HCT116 (cell line): Measurements from ENCODE around the gene POLN. TPM values are rescaled to one million over a fixed set of nuclear protein-coding genes. Genes with fewer than 3 reads are reported as not detected.

Source experiments
- ATAC-seq: fragments of 200-7000 bp; cut with Tn5 transposase; 2 replicates; pipeline ENCODE4 v1.9.1; 2020; ENCODE audit warnings: mild to moderate bottlenecking, moderate library complexity
- BruUV-seq: library from RNA; stranded (reverse); fragments of 400-500 nt; replicated peaks from 2 replicates; lab custom pipeline; 2021; lab: Mats Ljungman, UMichigan
- CTCF ChIA-PET: fragments of 300-600 bp; sonication (Branson Sonifier 250); formaldehyde crosslinking; loops from one replicate; lab custom pipeline; 2021; ENCODE audit warnings: antibody characterized with exemption; lab: Charles Lee
- POLR2A ChIA-PET: fragments of 300-600, 350-600 bp; sonication (Branson Sonifier 250); formaldehyde crosslinking; loops from one replicate; lab custom pipeline; 2021; ENCODE audit warnings: antibody characterized with exemption; lab: Charles Lee
- RAD21 ChIA-PET, 2 experiments: fragments of 300-600 bp; sonication (Branson Sonifier 250); formaldehyde crosslinking; loops; one replicate each; lab custom pipeline; 2023; ENCODE audit warnings: low total read pairs in 2 of 2; ENCODE audit not compliant: uncharacterized antibody in 2 of 2, unreplicated experiment in 2 of 2, low non-redundant PET in 1 of 2; lab: Charles Lee
- DNase-seq: peaks from one replicate; pipeline ENCODE4 v3.0.0-alpha.2; 2010; ENCODE audit warnings: low read depth, low spot score
- H2AFZ ChIP-seq: fragments of 200-600 bp; shearing (Covaris generic), sonication (generic); 2 replicates; pipeline ENCODE4 v1.6.1; 2017; ENCODE audit warnings: low read depth, mixed run types, mixed read lengths, antibody characterized with exemption, low read length; ENCODE audit not compliant: poor library complexity, severe bottlenecking
- H3K27ac ChIP-seq: 2 replicates; pipeline ENCODE4 v1.5.1; 2012; ENCODE audit warnings: low read depth, low read length
- H3K27me3 ChIP-seq: fragments of 200-600 bp; sonication (generic); 2 replicates; pipeline ENCODE4 v1.6.1; 2016; ENCODE audit warnings: mixed run types, low read length, mixed read lengths; ENCODE audit not compliant: insufficient read depth
- H3K36me3 ChIP-seq, 2 experiments: fragments of 200-500 bp in 1 of 2; fragments of 200-600 bp in 1 of 2; sonication (Bioruptor generic) in 1 of 2; sonication (generic) in 1 of 2; 2 replicates each; pipeline versions ENCODE4 v1.5.1 to v1.6.1; 2014 to 2016; ENCODE audit warnings: low read length in 2 of 2, inconsistent platforms in 1 of 2, mixed read lengths in 1 of 2, mixed run types in 1 of 2; ENCODE audit not compliant: insufficient read depth in 2 of 2, control insufficient read depth in 1 of 2
- H3K4me1 ChIP-seq, 2 experiments: fragments of 200-600 bp in 1 of 2; sonication (generic) in 1 of 2; 2 replicates each; pipeline versions ENCODE4 v1.5.1 to v1.6.1; 2012 to 2017; ENCODE audit warnings: low read length in 2 of 2, inconsistent platforms in 1 of 2, mild to moderate bottlenecking in 1 of 2, mixed read lengths in 1 of 2, mixed run types in 1 of 2, moderate library complexity in 1 of 2; ENCODE audit not compliant: insufficient read depth in 2 of 2, control insufficient read depth in 1 of 2
- H3K4me2 ChIP-seq: fragments of 200-600 bp; sonication (generic); 2 replicates; pipeline ENCODE4 v1.6.1; 2017; ENCODE audit warnings: mixed run types, low read length, mixed read lengths
- H3K4me3 ChIP-seq, 2 experiments: fragments of 200-600 bp in 1 of 2; sonication (generic) in 1 of 2; replicated peaks in 1 of 2; 2 replicates each; pipeline ENCODE4 v1.5.1; 2011 to 2016; ENCODE audit warnings: low read length in 2 of 2, control low read depth in 1 of 2, low read depth in 1 of 2, mild to moderate bottlenecking in 1 of 2, mixed read lengths in 1 of 2, mixed run types in 1 of 2
- H3K79me2 ChIP-seq: fragments of 200-600 bp; sonication (generic); 2 replicates; pipeline ENCODE4 v1.6.1; 2017; ENCODE audit warnings: mild to moderate bottlenecking, mixed run types, low read length, moderate library complexity, mixed read lengths; ENCODE audit not compliant: insufficient read depth
- H3K9ac ChIP-seq: fragments of 200-600 bp; sonication (generic); 2 replicates; pipeline ENCODE4 v1.6.1; 2016; ENCODE audit warnings: low read length, mixed read lengths
- H3K9me2 ChIP-seq: fragments of 200-600 bp; sonication (generic), shearing (Covaris generic); 2 replicates; pipeline ENCODE4 v1.6.1; 2017; ENCODE audit warnings: mixed run types, mild to moderate bottlenecking, moderate library complexity; ENCODE audit not compliant: insufficient read depth
- H3K9me3 ChIP-seq, 2 experiments: fragments of 200-500 bp in 1 of 2; fragments of 200-600 bp in 1 of 2; sonication (Bioruptor generic) in 1 of 2; sonication (generic) in 1 of 2; 2 replicates each; pipeline ENCODE4 v1.6.1; 2014 to 2017; ENCODE audit warnings: low read length in 2 of 2, mixed read lengths in 2 of 2, inconsistent platforms in 1 of 2, low read depth in 1 of 2, mild to moderate bottlenecking in 1 of 2, mixed run types in 1 of 2, moderate library complexity in 1 of 2; ENCODE audit not compliant: control insufficient read depth in 1 of 2, insufficient read depth in 1 of 2
- H4K20me1 ChIP-seq: fragments of 200-600 bp; sonication (generic), shearing (Covaris generic); 2 replicates; pipeline ENCODE4 v1.6.1; 2017; ENCODE audit warnings: mixed run types, mild to moderate bottlenecking, moderate library complexity; ENCODE audit not compliant: insufficient read depth
- CBX3 ChIP-seq: IDR thresholded peaks from 2 replicates; pipeline ENCODE4 v1.6.1; 2012; ENCODE audit warnings: low read depth
- EZH2phosphoT487 ChIP-seq: fragments of 200-600 bp; IDR thresholded peaks from 2 replicates; pipeline ENCODE4 v1.6.1; 2018; ENCODE audit warnings: antibody characterized with exemption, borderline replicate concordance
- POLR2AphosphoS5 ChIP-seq: IDR thresholded peaks from 2 replicates; pipeline ENCODE4 v1.6.1; 2011; ENCODE audit warnings: mild to moderate bottlenecking, low read depth, low read length, moderate library complexity
- RAD21 ChIP-seq: IDR thresholded peaks from 2 replicates; pipeline ENCODE4 v1.6.1; 2012; ENCODE audit warnings: low read depth, mild to moderate bottlenecking
- REST ChIP-seq: IDR thresholded peaks from 2 replicates; pipeline ENCODE4 v1.6.1; 2012; ENCODE audit warnings: low read depth
- SP1 ChIP-seq: IDR thresholded peaks from 2 replicates; pipeline ENCODE4 v1.6.1; 2012; ENCODE audit warnings: low read depth
- ZBTB33 ChIP-seq: IDR thresholded peaks from 2 replicates; pipeline ENCODE4 v1.6.1; 2011; ENCODE audit warnings: mild to moderate bottlenecking, low read length, moderate library complexity; ENCODE audit not compliant: insufficient replicate concordance; ENCODE audit errors: extremely low read depth
- ZFX ChIP-seq: fragments of 450-650 bp; IDR thresholded peaks from 2 replicates; pipeline ENCODE4 v1.6.1; 2017
- intact Hi-C: fragments of 100-400 bp; cut with micrococcal nuclease; formaldehyde crosslinking; loops from 2 replicates; pipeline ENCODE4 v1.10.0; 2022
- total RNA-seq: library from RNA; stranded (reverse); gene quantifications from one replicate; pipeline ENCODE4 v1.2.1, GENCODE V29; 2021; ENCODE audit not compliant: unreplicated experiment
- TF ChIP-seq, protein P1 (sequence below), 3 experiments: fragments of 200-600 bp in 1 of 3; sonication (generic) in 1 of 3; IDR thresholded peaks in 2 of 3; conservative IDR thresholded peaks in 1 of 3; 2 replicates each; pipeline ENCODE4 v1.5.1; 2012 to 2017; ENCODE audit warnings: low read depth in 2 of 3, low read length in 2 of 3, antibody characterized with exemption in 1 of 3, borderline replicate concordance in 1 of 3, control low read depth in 1 of 3, mild to moderate bottlenecking in 1 of 3, mixed read lengths in 1 of 3, mixed run types in 1 of 3, moderate library complexity in 1 of 3; ENCODE audit not compliant: insufficient read depth in 1 of 3

POLN gene
- total RNA-seq, 1 experiment from 2014 or later, result 3.1 TPM

GRCh38 chr4:2025817-2026216 is 216.1 kb downstream of the POLN start:
- H3K79me2 ChIP-seq, result no peaks in the 10 kb centered on the region
- no peak for ATAC-seq
- no peak for DNase-seq
- TF ChIP-seq CBX3 (no peak), ZBTB33 (no peak), EZH2phosphoT487 (no peak), REST (no peak), ZFX (no peak), RAD21 (no peak), SP1 (no peak), POLR2AphosphoS5 (no peak)
- TF ChIP-seq, protein P1, sequence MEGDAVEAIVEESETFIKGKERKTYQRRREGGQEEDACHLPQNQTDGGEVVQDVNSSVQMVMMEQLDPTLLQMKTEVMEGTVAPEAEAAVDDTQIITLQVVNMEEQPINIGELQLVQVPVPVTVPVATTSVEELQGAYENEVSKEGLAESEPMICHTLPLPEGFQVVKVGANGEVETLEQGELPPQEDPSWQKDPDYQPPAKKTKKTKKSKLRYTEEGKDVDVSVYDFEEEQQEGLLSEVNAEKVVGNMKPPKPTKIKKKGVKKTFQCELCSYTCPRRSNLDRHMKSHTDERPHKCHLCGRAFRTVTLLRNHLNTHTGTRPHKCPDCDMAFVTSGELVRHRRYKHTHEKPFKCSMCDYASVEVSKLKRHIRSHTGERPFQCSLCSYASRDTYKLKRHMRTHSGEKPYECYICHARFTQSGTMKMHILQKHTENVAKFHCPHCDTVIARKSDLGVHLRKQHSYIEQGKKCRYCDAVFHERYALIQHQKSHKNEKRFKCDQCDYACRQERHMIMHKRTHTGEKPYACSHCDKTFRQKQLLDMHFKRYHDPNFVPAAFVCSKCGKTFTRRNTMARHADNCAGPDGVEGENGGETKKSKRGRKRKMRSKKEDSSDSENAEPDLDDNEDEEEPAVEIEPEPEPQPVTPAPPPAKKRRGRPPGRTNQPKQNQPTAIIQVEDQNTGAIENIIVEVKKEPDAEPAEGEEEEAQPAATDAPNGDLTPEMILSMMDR (IDR thresholded peaks at IDR 0.05 in 2 of 3, conservative IDR thresholded peaks at IDR 0.05 in 1 of 3; ENCODE audit: borderline replicate concordance in 1 of 3, insufficient read depth in 1 of 3, low read depth in 2 of 3, low read length in 2 of 3), result no peak
- no peaks in the 10 kb centered on the region for H4K20me1 ChIP-seq
- H3K27ac ChIP-seq, result no peak overlapping the region
- no peaks in the 10 kb centered on the region; a peak in 1 of 4 replicates for H3K9me3 ChIP-seq
- H3K9me2 ChIP-seq, result no peaks in the 10 kb centered on the region
- no peaks in the 10 kb centered on the region for H3K4me1 ChIP-seq
- no peak overlapping the region for H3K4me2 ChIP-seq
- H2AFZ ChIP-seq, result no peak overlapping the region
- no peak overlapping the region for H3K4me3 ChIP-seq
- H3K36me3 ChIP-seq, result no peaks in the 10 kb centered on the region
- no TSS peak for BruUV-seq
- ChIA-PET POLR2A (no interaction called here), CTCF (no interaction called here), RAD21 (no interaction called here)
- intact Hi-C loops, result no loop called here
- H3K9ac ChIP-seq, result no peak overlapping the region
- no peaks in the 10 kb centered on the region for H3K27me3 ChIP-seq
